Tongue (tissue), 2 donors: ENCODE data around the gene PKP3. TPM values are rescaled to one million over a fixed set of nuclear protein-coding genes. Genes with fewer than 3 reads are reported as not detected.
"Not testable (repeated sequence)": the region's sequence is repeated elsewhere in the genome, so short reads cannot be mapped to it uniquely, and the experiment has no call there.

ENCODE experiments used
- DNase-seq: peaks from one replicate; pipeline ENCODE4 v3.0.0-alpha.2; 2015
- total RNA-seq: library from RNA; depleted of rRNA; stranded (reverse); fragments of >200 nt; gene quantifications from one replicate; pipeline ENCODE4 v1.2.3, GENCODE V29; 2014

The PKP3 gene
- total RNA-seq, 1 donor from 2014 or later: 39.2 TPM

GRCh38 chr11:394858-395655 lies 1.0 kb downstream of the PKP3 start:
- DNase-seq: no peak

GRCh38 chr11:395866-396265 lies 1.9 kb downstream of the PKP3 start:
- DNase-seq: no peak

- peak; percentile 25 for DNase-seq
These were observed 2.5 kb downstream of the PKP3 start for GRCh38 chr11:396511-396947.

GRCh38 chr11:396948-397548 lies 3.0 kb downstream of the PKP3 start:
- peak; percentile 79 for DNase-seq

GRCh38 chr11:398826-399225 lies 4.8 kb downstream of the PKP3 start:
- DNase-seq: no peak

- no peak for DNase-seq
These were observed 5.8 kb downstream of the PKP3 start for GRCh38 chr11:399731-400211.

- no peak for DNase-seq
These were observed 6.3 kb downstream of the PKP3 start for GRCh38 chr11:400241-400689.

GRCh38 chr11:401196-401595 lies 7.2 kb downstream of the PKP3 start:
- not testable (repeated sequence) for DNase-seq

GRCh38 chr11:403021-403760 lies 9.2 kb downstream of the PKP3 start:
- DNase-seq: no peak

GRCh38 chr11:403761-404431 lies 9.9 kb downstream of the PKP3 start:
- DNase-seq: no peak

- no peak for DNase-seq
These were observed 10.7 kb downstream of the PKP3 start for GRCh38 chr11:404551-405264.

- DNase-seq: no peak
These were observed 11.4 kb downstream of the PKP3 start for GRCh38 chr11:405323-405953.

- no peak for DNase-seq
These were observed 12.2 kb downstream of the PKP3 start for GRCh38 chr11:405954-406795.

- DNase-seq: peak; percentile 64
These were observed 13.0 kb downstream of the PKP3 start for GRCh38 chr11:406796-407650.

GRCh38 chr11:407651-408123 lies 13.7 kb downstream of the PKP3 start:
- DNase-seq: no peak

- DNase-seq: no peak
These were observed 14.4 kb downstream of the PKP3 start for GRCh38 chr11:408154-409007.

GRCh38 chr11:409008-409599 lies 15.1 kb downstream of the PKP3 start:
- DNase-seq: no peak
